Cardiac muscle cell (in vitro differentiated cells and primary cell): ENCODE measurements around the gene RACK1. TPM values are rescaled to one million over a fixed set of nuclear protein-coding genes. Genes with fewer than 3 reads are reported as not detected.

Source experiments
- DNase-seq, 2 donors: peaks; one replicate each; pipeline versions ENCODE4 v3.0.0 to v3.0.0-alpha.2; 2010 to 2017; ENCODE audit warnings: low read depth in 1 of 2, low spot score in 1 of 2
- H3K27ac ChIP-seq: fragments of 200-600 bp; sonication (generic); 2 replicates; pipeline ENCODE4 v1.5.1; 2016
- H3K27me3 ChIP-seq: fragments of 200-600 bp; sonication (generic); 2 replicates; pipeline ENCODE4 v1.6.0; 2016; ENCODE audit warnings: control low read depth
- H3K36me3 ChIP-seq: fragments of 200-600 bp; sonication (generic); 2 replicates; pipeline ENCODE4 v1.5.1; 2016; ENCODE audit warnings: control low read depth
- H3K4me1 ChIP-seq: fragments of 200-600 bp; sonication (generic); 2 replicates; pipeline ENCODE4 v1.8.1; 2017; ENCODE audit warnings: low read depth, mild to moderate bottlenecking, mixed run types
- H3K4me3 ChIP-seq: fragments of 200-600 bp; sonication (generic); 2 replicates; pipeline ENCODE4 v1.5.1; 2016; ENCODE audit warnings: mild to moderate bottlenecking
- H3K9me3 ChIP-seq: fragments of 200-600 bp; sonication (generic); 2 replicates; pipeline ENCODE4 v1.5.1; 2017; ENCODE audit warnings: low read depth, mild to moderate bottlenecking, control low read depth
- CTCF ChIP-seq: IDR thresholded peaks from 2 replicates; pipeline ENCODE4 v1.5.1; 2012; ENCODE audit warnings: low read depth, mild to moderate bottlenecking, low read length
- polyA plus RNA-seq: library from polyadenylated mRNA; unstranded; fragments of >200 nt; fragmentation: Nextera tagmentation; extraction: Ambion mirVana; gene quantifications from 2 replicates; pipeline ENCODE4 v1.2.1, GENCODE V29; 2016
- total RNA-seq: library from RNA; depleted of rRNA; stranded (reverse); fragments of >200 nt; gene quantifications from 2 replicates; pipeline ENCODE4 v1.2.3, GENCODE V29; 2016

The RACK1 gene
- total and polyA plus RNA-seq, 2 experiments from 2014 or later, result 803 to 2,235 TPM

- H3K4me3 ChIP-seq, result peak overlapping the region; percentile 69
- DNase-seq, result peak; percentile 31 to 49
- TF ChIP-seq CTCF, result no peak
- H3K27me3 ChIP-seq, result peaks cover 15% of the 10 kb centered on the region
- no peak overlapping the region for H3K27ac ChIP-seq
- no peaks in the 10 kb centered on the region for H3K36me3 ChIP-seq
- no peaks in the 10 kb centered on the region for H3K9me3 ChIP-seq
- peaks cover under 1% of the 10 kb centered on the region for H3K4me1 ChIP-seq
Measured at GRCh38 chr5:181189363-181189961, 54.2 kb downstream of the RACK1 start.

- Histone ChIP-seq H3K4me3 (peak overlapping the region; percentile 69), H3K9me3 (no peaks in the 10 kb centered on the region), H3K27me3 (peaks cover 15% of the 10 kb centered on the region)
Measured at GRCh38 chr5:181188700-181189362, 54.9 kb downstream of the RACK1 start.

GRCh38 chr5:181187500-181188213 is 56.0 kb downstream of the RACK1 start:
- no peaks in the 10 kb centered on the region for H3K36me3 ChIP-seq
- H3K4me1 ChIP-seq, result no peaks in the 10 kb centered on the region
- TF ChIP-seq CTCF, result peak; percentile 16
- H3K9me3 ChIP-seq, result no peaks in the 10 kb centered on the region
- peaks cover 15% of the 10 kb centered on the region for H3K27me3 ChIP-seq
- DNase-seq, result peak; percentile 77 to 81
- peak overlapping the region; percentile 69 for H3K4me3 ChIP-seq
- H3K27ac ChIP-seq, result no peak overlapping the region

More at GRCh38 chr5:181188700-181189362, 54.9 kb downstream of the RACK1 start:
- Histone ChIP-seq H3K27ac (no peak overlapping the region), H3K4me1 (no peaks in the 10 kb centered on the region), H3K36me3 (no peaks in the 10 kb centered on the region)
- peak; percentile 68 to 79 for DNase-seq
- TF ChIP-seq CTCF, result peak; percentile 12

GRCh38 chr5:181186986-181187499 is 56.7 kb downstream of the RACK1 start:
- H3K4me3 ChIP-seq, result peak overlapping the region; percentile 69
- no peaks in the 10 kb centered on the region for H3K4me1 ChIP-seq
- TF ChIP-seq CTCF, result no peak
- H3K36me3 ChIP-seq, result no peaks in the 10 kb centered on the region
- DNase-seq, result no peak
- H3K27me3 ChIP-seq, result peaks cover 15% of the 10 kb centered on the region
- no peak overlapping the region for H3K27ac ChIP-seq
- no peaks in the 10 kb centered on the region for H3K9me3 ChIP-seq

Other genes starting within 250 kb of the RACK1 start
- gene BTNL9, start 203.6 kb downstream of the RACK1 start, total RNA-seq, result not detected in 2 replicates
- gene BTNL9, start 203.6 kb downstream of the RACK1 start, polyA plus RNA-seq, result not detected in 2 replicates
- not detected in 2 replicates for gene OR2V1, start 112.7 kb downstream of the RACK1 start, total RNA-seq
- not detected in 2 replicates for gene OR2V1, start 112.7 kb downstream of the RACK1 start, polyA plus RNA-seq
- not detected in 2 replicates for gene OR2V2, start 96.3 kb downstream of the RACK1 start, total RNA-seq
- not detected in 2 replicates for gene OR2V2, start 96.3 kb downstream of the RACK1 start, polyA plus RNA-seq
- 0.39 TPM in 1 of 2 replicates, not detected in the other for gene TRIM7, start 38.7 kb downstream of the RACK1 start, total RNA-seq
- 0.11 and 0.20 TPM in 2 replicates for gene TRIM7, start 38.7 kb downstream of the RACK1 start, polyA plus RNA-seq
- 29.4 and 30.1 TPM in 2 replicates for gene TRIM41, start 20.6 kb downstream of the RACK1 start, total RNA-seq
- 3.4 and 5.4 TPM in 2 replicates for gene TRIM41, start 20.6 kb downstream of the RACK1 start, polyA plus RNA-seq
- gene TRIM52, start 17.2 kb upstream of the RACK1 start, total RNA-seq, result 10.4 and 12.3 TPM in 2 replicates
- 9.5 and 10.5 TPM in 2 replicates for gene TRIM52, start 17.2 kb upstream of the RACK1 start, polyA plus RNA-seq
- not detected in 2 replicates for gene OR4F3, start 123.4 kb upstream of the RACK1 start, total RNA-seq
- gene OR4F3, start 123.4 kb upstream of the RACK1 start, polyA plus RNA-seq, result not detected in 2 replicates